ENCODE measurements around the gene KAZN. TPM values are rescaled to one million over a fixed set of nuclear protein-coding genes. Genes with fewer than 3 reads are reported as not detected.

The KAZN gene
- polyA plus RNA-seq, 1 experiment = 5.5 TPM

DNA sequence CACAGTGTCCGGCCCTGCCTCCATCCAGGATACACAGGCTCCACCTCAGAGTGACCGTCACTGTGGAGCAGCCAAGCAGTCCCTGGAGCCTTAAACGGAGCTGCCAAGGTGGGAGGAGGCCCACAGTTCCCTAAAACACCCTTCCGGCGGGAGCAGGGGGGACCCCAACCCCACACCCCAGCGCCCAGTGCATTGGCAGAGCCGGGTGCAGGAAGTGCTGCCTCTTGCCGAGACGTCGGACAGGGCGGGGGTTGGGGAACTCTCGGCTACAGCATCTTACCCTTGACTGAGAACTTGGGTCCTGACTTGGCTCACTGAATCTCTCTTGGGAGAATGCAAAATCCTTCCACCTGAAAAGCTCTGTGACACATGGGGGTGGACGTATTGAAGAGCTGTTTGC is 516.4 kb downstream of the KAZN start:
- POLR2A ChIA-PET = no interaction called here

DNA sequence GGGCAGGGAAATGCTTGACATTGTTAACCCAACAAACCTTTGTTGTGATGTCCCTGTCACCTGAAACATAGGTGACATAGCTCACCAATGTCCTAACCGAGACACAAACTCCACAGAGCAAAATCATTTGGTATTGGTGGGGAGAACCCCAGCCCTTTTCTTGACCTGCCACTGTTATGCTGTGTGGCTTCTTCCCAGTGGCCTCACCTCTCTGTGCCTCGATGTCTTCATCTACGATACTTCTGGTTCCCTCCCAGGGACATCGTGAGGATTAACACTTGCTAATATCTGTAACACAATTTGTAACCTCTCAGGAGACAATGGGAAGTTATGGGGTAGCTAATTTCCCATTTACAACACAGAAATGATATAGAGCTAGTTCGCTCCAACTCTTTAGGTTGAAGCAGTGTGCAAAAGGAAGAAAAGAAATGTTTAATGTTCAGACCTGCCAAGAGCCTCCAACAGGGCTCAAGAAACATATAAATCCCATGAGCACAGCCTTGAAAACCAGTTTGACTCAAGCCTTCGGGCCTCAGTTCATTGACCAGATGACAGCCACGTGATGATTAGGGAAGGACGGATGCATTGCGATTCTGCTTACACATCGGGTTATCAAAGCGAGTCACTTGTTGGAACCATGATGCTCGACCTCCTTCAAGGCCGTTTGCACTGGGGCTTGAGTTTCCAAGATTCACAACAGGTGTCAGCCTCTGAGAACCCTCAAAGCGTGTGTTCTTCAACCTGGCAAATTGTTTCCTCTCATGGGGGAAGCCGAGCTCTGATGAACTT is 517.3 kb downstream of the KAZN start:
- no peak for DNase-seq (ENCODE audit: low read depth)
- CTCF ChIA-PET = interaction anchor here (0.8 to 1.9 kb wide), 3 partner anchors 10 to 18 kb away, joined by 3 to 7 read pairs (median 3); no protein-coding TSS in a partner anchor

More for the DNA sequence above, 516.4 kb downstream of the KAZN start:
- Histone ChIP-seq H3K4me3 (ENCODE audit: low read depth, low read length) (no peak overlapping the region), H3K36me3 (ENCODE audit: control insufficient read depth, insufficient read depth, low read length) (no peaks in the 10 kb centered on the region), H3K27me3 (ENCODE audit: control insufficient read depth, insufficient read depth, low read length) (peaks cover 1% of the 10 kb centered on the region; the same call in 1 of the 2 replicates)
- CTCF ChIA-PET = interaction anchor here (0.7 to 1.0 kb wide), 2 partner anchors 13 to 15 kb away, joined by 3 read pairs; no protein-coding TSS in a partner anchor
- no peak for DNase-seq (ENCODE audit: low read depth)
- TF ChIP-seq, protein P1, sequence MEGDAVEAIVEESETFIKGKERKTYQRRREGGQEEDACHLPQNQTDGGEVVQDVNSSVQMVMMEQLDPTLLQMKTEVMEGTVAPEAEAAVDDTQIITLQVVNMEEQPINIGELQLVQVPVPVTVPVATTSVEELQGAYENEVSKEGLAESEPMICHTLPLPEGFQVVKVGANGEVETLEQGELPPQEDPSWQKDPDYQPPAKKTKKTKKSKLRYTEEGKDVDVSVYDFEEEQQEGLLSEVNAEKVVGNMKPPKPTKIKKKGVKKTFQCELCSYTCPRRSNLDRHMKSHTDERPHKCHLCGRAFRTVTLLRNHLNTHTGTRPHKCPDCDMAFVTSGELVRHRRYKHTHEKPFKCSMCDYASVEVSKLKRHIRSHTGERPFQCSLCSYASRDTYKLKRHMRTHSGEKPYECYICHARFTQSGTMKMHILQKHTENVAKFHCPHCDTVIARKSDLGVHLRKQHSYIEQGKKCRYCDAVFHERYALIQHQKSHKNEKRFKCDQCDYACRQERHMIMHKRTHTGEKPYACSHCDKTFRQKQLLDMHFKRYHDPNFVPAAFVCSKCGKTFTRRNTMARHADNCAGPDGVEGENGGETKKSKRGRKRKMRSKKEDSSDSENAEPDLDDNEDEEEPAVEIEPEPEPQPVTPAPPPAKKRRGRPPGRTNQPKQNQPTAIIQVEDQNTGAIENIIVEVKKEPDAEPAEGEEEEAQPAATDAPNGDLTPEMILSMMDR (IDR thresholded peaks at IDR 0.05; ENCODE audit: insufficient read depth, low read depth, low read length) = no peak

DNA sequence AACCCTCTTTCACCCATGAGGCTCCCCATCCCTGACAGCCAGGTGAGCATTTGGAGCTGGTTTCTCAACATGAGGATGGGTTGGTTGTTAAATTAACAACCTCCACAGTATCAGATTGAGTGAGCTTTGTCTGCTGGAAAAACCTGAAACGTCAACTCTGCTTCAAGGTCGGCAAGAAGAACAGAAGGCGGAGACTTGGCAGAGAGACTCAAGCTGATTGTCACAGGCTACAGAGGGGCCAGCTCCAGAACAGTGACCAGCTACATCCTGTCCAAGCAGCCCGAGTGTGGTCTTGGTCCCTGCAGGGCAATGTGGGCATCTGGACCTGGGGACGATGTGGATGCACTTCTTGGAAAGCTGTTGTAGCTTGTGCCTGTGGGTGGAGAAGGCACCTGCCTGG is 518.5 kb downstream of the KAZN start:
- TF ChIP-seq, protein P1 (IDR thresholded peaks at IDR 0.05; ENCODE audit: insufficient read depth, low read depth, low read length) = no peak
- H3K4me3 ChIP-seq (ENCODE audit: low read depth, low read length) = no peak overlapping the region
- no peak for DNase-seq (ENCODE audit: low read depth)
- ChIA-PET POLR2A (no interaction called here), CTCF (interaction anchor here (0.6 to 1.9 kb wide), 4 partner anchors 12 to 40 kb away, joined by 3 to 7 read pairs (median 3); no protein-coding TSS in a partner anchor)
- H3K36me3 ChIP-seq (ENCODE audit: control insufficient read depth, insufficient read depth, low read length) = no peaks in the 10 kb centered on the region
- peaks cover 1% of the 10 kb centered on the region; the same call in 1 of the 2 replicates for H3K27me3 ChIP-seq (ENCODE audit: control insufficient read depth, insufficient read depth, low read length)

More for the DNA sequence above, 517.3 kb downstream of the KAZN start:
- POLR2A ChIA-PET = no interaction called here
- H3K4me3 ChIP-seq (ENCODE audit: low read depth, low read length) = no peak overlapping the region
- TF ChIP-seq, protein P1 (IDR thresholded peaks at IDR 0.05; ENCODE audit: insufficient read depth, low read depth, low read length) = no peak
- H3K36me3 ChIP-seq (ENCODE audit: control insufficient read depth, insufficient read depth, low read length) = no peaks in the 10 kb centered on the region
- H3K27me3 ChIP-seq (ENCODE audit: control insufficient read depth, insufficient read depth, low read length) = peaks cover 1% of the 10 kb centered on the region; the same call in 1 of the 2 replicates

DNA sequence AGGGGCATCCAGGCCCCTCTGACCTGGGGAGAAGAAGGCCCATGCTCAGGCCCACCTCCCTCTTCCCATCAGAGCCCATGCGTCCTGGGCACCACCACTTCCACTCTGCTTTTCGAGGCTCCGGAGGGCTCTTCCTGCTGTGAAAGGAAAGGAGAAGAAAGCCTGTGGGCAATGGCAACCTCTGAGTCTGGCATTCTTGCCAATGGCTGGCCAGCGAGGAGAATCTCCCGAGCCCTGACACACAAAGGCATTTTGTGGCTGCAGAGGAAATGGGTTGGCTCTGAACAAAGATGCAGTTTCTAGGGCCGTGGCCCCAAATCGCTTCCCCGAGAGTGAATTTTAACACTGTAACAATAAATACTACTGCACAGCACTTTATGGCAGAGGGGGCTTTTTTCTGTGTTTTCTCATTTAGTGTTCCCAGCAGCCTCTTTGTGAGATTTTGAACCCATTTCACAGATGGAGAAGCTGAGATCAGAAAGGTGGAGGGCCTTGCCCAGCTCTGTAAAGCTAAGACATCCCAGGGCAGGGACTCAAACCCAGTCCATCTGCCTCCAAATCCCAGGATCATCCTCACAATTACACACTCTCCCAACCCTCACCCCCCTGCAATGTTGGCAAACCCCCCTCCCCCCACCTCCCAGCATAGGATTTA is 519.3 kb downstream of the KAZN start:
- no peaks in the 10 kb centered on the region for H3K36me3 ChIP-seq (ENCODE audit: control insufficient read depth, insufficient read depth, low read length)

More for the DNA sequence above, 519.3 kb downstream of the KAZN start:
- Histone ChIP-seq H3K4me3 (ENCODE audit: low read depth, low read length) (no peak overlapping the region), H3K27me3 (ENCODE audit: control insufficient read depth, insufficient read depth, low read length) (peaks cover 1% of the 10 kb centered on the region; the same call in 1 of the 2 replicates)
- ChIA-PET CTCF (interaction anchor here (1.9 kb wide), 1 partner anchor 11 kb away, joined by 7 read pairs; no protein-coding TSS in a partner anchor), POLR2A (no interaction called here)
- TF ChIP-seq, protein P1 (IDR thresholded peaks at IDR 0.05; ENCODE audit: insufficient read depth, low read depth, low read length) = no peak
- DNase-seq (ENCODE audit: low read depth) = no peak

Measured in BJ (cell line).